Tibial artery (tissue), 4 donors: ENCODE data around the gene ITGAE.

ENCODE experiments used
- DNase-seq, 2 donors: peaks; one replicate each; pipeline ENCODE4 v3.0.0-alpha.2; 2019
- H3K27ac ChIP-seq, 2 donors: fragments of 200-600 bp; sonication (generic) in 1 of 2; 1 replicate in 1 of 2; 2 replicates in 1 of 2; pipeline ENCODE4 v1.5.1; 2018 to 2019; ENCODE audit warnings: mild to moderate bottlenecking in 1 of 2
- H3K27me3 ChIP-seq, 2 donors: fragments of 200-600 bp; sonication (generic) in 1 of 2; one replicate each; pipeline versions ENCODE4 v1.5.1 to v1.6.0; 2016 to 2019
- H3K36me3 ChIP-seq, 3 donors: fragments of 200-600 bp; sonication (generic) in 2 of 3; one replicate each; pipeline ENCODE4 v1.5.1; 2016 to 2019; ENCODE audit warnings: mild to moderate bottlenecking in 2 of 3
- H3K4me1 ChIP-seq, 4 donors: fragments of 200-600 bp; sonication (generic) in 2 of 4; 1 replicate in 3 of 4; 2 replicates in 1 of 4; pipeline ENCODE4 v1.5.1; 2016 to 2019
- H3K4me3 ChIP-seq, 2 donors: fragments of 200-600 bp; sonication (generic) in 1 of 2; 1 replicate in 1 of 2; 2 replicates in 1 of 2; pipeline ENCODE4 v1.5.1; 2018 to 2019; ENCODE audit warnings: mild to moderate bottlenecking in 2 of 2
- H3K9me3 ChIP-seq, 3 donors: fragments of 200-600 bp; sonication (generic) in 1 of 3; one replicate each; pipeline ENCODE4 v1.5.1; 2016 to 2019
- CTCF ChIP-seq, 2 experiments: fragments of 200-600 bp in 1 of 2; fragments of 450-650 bp in 1 of 2; IDR thresholded peaks; one replicate each; pipeline ENCODE4 v1.5.1; 2017 to 2019; ENCODE audit warnings: antibody characterized with exemption in 2 of 2, mild to moderate bottlenecking in 1 of 2, moderate library complexity in 1 of 2
- intact Hi-C: fragments of 100-400 bp; cut with DNase I; formaldehyde crosslinking; loops from one replicate; pipeline ENCODE4 v1.15.0; 2023; ENCODE audit warnings: low total_unique reads

Gene ITGAE

GRCh38 chr17:3754066-3754457, 46.9 kb downstream of the ITGAE start:
- intact Hi-C loops, result no loop called here
- Histone ChIP-seq H3K27ac (no peak overlapping the region), H3K4me3 (no peak overlapping the region), H3K4me1 (peaks cover 0 to 11% (median 4%) of the 10 kb centered on the region in 4 donors), H3K9me3 (no peaks in the 10 kb centered on the region), H3K27me3 (peaks cover 0 to 59% of the 10 kb centered on the region in 2 donors), H3K36me3 (no peaks in the 10 kb centered on the region)
- no peak for DNase-seq
- TF ChIP-seq CTCF (IDR thresholded peaks at IDR 0.05), result no peak

- DNase-seq, result no peak
- no peaks in the 10 kb centered on the region for H3K9me3 ChIP-seq
- no peaks in the 10 kb centered on the region for H3K36me3 ChIP-seq
- peaks cover 0 to 59% of the 10 kb centered on the region in 2 donors for H3K27me3 ChIP-seq
- H3K4me3 ChIP-seq, result no peak overlapping the region
- peaks cover 0 to 11% (median 4%) of the 10 kb centered on the region in 4 donors for H3K4me1 ChIP-seq
- no peak for TF ChIP-seq CTCF (IDR thresholded peaks at IDR 0.05)
- intact Hi-C loops, result no loop called here
- H3K27ac ChIP-seq, result no peak overlapping the region
Observed at GRCh38 chr17:3753624-3754023, 47.4 kb downstream of the ITGAE start.

GRCh38 chr17:3751836-3752235, 49.2 kb downstream of the ITGAE start:
- TF ChIP-seq CTCF (IDR thresholded peaks at IDR 0.05), result no peak
- peaks cover 0 to 58% of the 10 kb centered on the region in 2 donors for H3K27me3 ChIP-seq
- no peaks in the 10 kb centered on the region for H3K9me3 ChIP-seq
- intact Hi-C loops, result no loop called here
- H3K4me1 ChIP-seq, result peaks cover 0 to 11% (median 4%) of the 10 kb centered on the region in 4 donors
- no peaks in the 10 kb centered on the region for H3K36me3 ChIP-seq
- H3K4me3 ChIP-seq, result no peak overlapping the region
- no peak for DNase-seq
- no peak overlapping the region for H3K27ac ChIP-seq

GRCh38 chr17:3750926-3751325, 50.1 kb downstream of the ITGAE start:
- DNase-seq, result no peak
- no peaks in the 10 kb centered on the region for H3K36me3 ChIP-seq
- TF ChIP-seq CTCF (IDR thresholded peaks at IDR 0.05), result no peak
- intact Hi-C loops, result no loop called here
- no peaks in the 10 kb centered on the region for H3K9me3 ChIP-seq
- no peak overlapping the region for H3K27ac ChIP-seq
- H3K27me3 ChIP-seq, result peaks cover 0 to 58% of the 10 kb centered on the region in 2 donors
- peaks cover 0 to 11% (median 4%) of the 10 kb centered on the region in 4 donors for H3K4me1 ChIP-seq
- no peak overlapping the region for H3K4me3 ChIP-seq

GRCh38 chr17:3750296-3750695, 50.7 kb downstream of the ITGAE start:
- Histone ChIP-seq H3K27me3 (peaks cover 0 to 55% of the 10 kb centered on the region in 2 donors), H3K4me1 (peaks cover 0 to 11% (median 4%) of the 10 kb centered on the region in 4 donors), H3K36me3 (no peaks in the 10 kb centered on the region), H3K27ac (no peak overlapping the region), H3K4me3 (no peak overlapping the region), H3K9me3 (no peaks in the 10 kb centered on the region)
- no peak for DNase-seq
- TF ChIP-seq CTCF (IDR thresholded peaks at IDR 0.05), result no peak
- intact Hi-C loops, result no loop called here

- Histone ChIP-seq H3K4me1 (no peaks in the 10 kb centered on the region), H3K4me3 (no peak overlapping the region), H3K27ac (no peak overlapping the region), H3K27me3 (peaks cover 0 to 37% of the 10 kb centered on the region in 2 donors), H3K36me3 (no peaks in the 10 kb centered on the region), H3K9me3 (no peaks in the 10 kb centered on the region)
- intact Hi-C loops, result no loop called here
- no peak for TF ChIP-seq CTCF (IDR thresholded peaks at IDR 0.05)
- no peak for DNase-seq
Observed at GRCh38 chr17:3748576-3748975, 52.4 kb downstream of the ITGAE start.
